Measurements from ENCODE around the gene TSC22D1.

DNA sequence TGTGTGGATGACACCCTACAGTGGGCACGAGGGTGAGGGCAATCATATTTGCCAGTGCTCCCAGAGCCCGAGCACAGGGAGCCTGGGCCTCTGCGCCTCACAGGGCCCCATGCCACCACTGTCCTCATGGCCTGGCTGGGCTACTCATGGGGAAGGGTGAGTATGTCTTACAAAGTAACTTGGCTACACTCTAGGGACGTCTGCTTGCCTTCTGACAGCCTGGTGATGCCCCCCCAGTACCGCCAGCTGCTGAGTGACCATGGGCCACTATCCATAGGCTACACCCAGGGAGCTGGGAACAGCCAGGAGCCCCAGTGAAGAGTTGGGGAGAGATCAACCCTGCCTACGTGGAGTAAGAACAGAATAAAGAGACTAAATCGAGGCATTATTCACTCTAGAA is 123.7 kb downstream of the TSC22D1 start:
- TF ChIP-seq CTCF (IDR thresholded peaks at IDR 0.05; ENCODE audit: poor library complexity, severe bottlenecking) (no peak), POLR2AphosphoS5 (IDR thresholded peaks at IDR 0.05) (no peak), EZH2 (IDR thresholded peaks at IDR 0.05; ENCODE audit: borderline replicate concordance, insufficient read depth, low read length, poor library complexity, severe bottlenecking) (no peak)

Data from neural cell (in vitro differentiated cells).